GM12872 (cell line): ENCODE measurements around the gene CEP295NL.

ENCODE experiments used
- TF ChIP-seq, protein P1 (sequence below): IDR thresholded peaks from 3 replicates; pipeline ENCODE4 v1.5.1; 2011; ENCODE audit warnings: low read depth, mild to moderate bottlenecking, low read length, moderate library complexity; ENCODE audit not compliant: insufficient read depth

The CEP295NL gene

GRCh38 chr17:78842881-78843565, 60.0 kb downstream of the CEP295NL start:
- TF ChIP-seq, protein P1, sequence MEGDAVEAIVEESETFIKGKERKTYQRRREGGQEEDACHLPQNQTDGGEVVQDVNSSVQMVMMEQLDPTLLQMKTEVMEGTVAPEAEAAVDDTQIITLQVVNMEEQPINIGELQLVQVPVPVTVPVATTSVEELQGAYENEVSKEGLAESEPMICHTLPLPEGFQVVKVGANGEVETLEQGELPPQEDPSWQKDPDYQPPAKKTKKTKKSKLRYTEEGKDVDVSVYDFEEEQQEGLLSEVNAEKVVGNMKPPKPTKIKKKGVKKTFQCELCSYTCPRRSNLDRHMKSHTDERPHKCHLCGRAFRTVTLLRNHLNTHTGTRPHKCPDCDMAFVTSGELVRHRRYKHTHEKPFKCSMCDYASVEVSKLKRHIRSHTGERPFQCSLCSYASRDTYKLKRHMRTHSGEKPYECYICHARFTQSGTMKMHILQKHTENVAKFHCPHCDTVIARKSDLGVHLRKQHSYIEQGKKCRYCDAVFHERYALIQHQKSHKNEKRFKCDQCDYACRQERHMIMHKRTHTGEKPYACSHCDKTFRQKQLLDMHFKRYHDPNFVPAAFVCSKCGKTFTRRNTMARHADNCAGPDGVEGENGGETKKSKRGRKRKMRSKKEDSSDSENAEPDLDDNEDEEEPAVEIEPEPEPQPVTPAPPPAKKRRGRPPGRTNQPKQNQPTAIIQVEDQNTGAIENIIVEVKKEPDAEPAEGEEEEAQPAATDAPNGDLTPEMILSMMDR = peak; percentile 95

DNA sequence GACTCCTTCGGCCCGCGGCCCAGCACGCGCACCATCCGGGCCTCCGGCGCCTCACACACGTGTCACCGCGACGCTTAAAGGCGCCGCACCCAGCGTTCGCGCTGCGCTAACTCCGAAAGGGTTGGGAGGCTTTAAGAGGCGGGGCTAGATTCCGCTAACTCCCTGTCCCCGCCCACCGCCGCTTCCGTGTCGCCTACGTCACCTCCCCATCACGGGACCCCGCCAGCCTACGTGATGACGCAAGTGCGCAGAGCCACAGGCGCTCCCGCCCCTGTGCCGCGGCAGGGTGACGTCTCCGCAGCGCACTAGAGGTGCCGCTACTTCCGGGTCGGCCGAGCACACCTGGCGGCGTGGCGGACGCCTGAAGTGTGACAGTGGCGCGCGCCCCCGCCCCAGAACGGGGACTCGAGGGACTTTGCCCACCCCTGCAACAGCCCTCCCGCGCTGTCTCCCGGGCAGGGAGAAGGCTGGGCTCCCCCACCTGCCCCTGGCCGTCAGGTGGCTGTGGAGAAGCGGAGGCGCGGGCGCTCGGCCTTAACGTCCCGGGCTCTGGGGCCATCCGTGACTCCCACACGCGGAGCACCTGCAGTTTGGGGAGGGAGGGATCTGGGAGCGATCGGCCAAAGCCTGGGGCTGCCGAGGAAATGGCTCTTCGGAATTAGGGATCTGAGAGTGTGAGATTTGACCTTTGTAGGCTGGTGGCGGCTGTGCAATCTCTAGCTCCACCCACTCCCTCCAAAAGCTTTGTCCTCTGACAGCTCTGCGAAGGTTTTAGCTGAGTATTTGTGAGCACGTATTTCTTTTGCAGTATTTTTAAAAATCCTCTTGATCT, 62.0 kb downstream of the CEP295NL start, which contains the start of gene USP36:
Gene USP36, minus strand, starts transcription at position 35 of the 832 bp plus-strand sequence. CDS start 4,451 bp downstream, outside the sequence.
- TF ChIP-seq, protein P1 = no peak
